KMS-11 (cell line): Measurements from ENCODE around the gene RC3H1.

ENCODE experiments used
- H2AFZ ChIP-seq: fragments of 200-600 bp; sonication (generic); 2 replicates; pipeline ENCODE4 v1.6.1; 2016; ENCODE audit warnings: antibody characterized with exemption, mixed run types, low read depth
- H3K27ac ChIP-seq: fragments of 200-600 bp; sonication (generic); 2 replicates; pipeline ENCODE4 v1.6.1; 2016; ENCODE audit warnings: mild to moderate bottlenecking, mixed run types
- H3K27me3 ChIP-seq: fragments of 200-600 bp; sonication (generic); 2 replicates; pipeline ENCODE4 v1.6.1; 2017; ENCODE audit warnings: mild to moderate bottlenecking, low read depth, mixed run types, moderate library complexity; ENCODE audit not compliant: insufficient read depth
- H3K36me3 ChIP-seq: fragments of 200-600 bp; sonication (generic); 2 replicates; pipeline ENCODE4 v1.6.1; 2017; ENCODE audit warnings: mild to moderate bottlenecking, mixed run types; ENCODE audit not compliant: insufficient read depth
- H3K4me1 ChIP-seq: fragments of 200-600 bp; sonication (generic); 2 replicates; pipeline ENCODE4 v1.6.1; 2016; ENCODE audit warnings: mild to moderate bottlenecking, low read depth, mixed run types; ENCODE audit not compliant: poor library complexity, severe bottlenecking
- H3K4me2 ChIP-seq: fragments of 200-600 bp; sonication (generic); 2 replicates; pipeline ENCODE4 v1.7.0; 2016; ENCODE audit warnings: mild to moderate bottlenecking, mixed run types
- H3K4me3 ChIP-seq: fragments of 200-600 bp; sonication (generic); IDR thresholded peaks from 2 replicates; pipeline ENCODE4 v1.6.1; 2017; ENCODE audit warnings: low read depth, low read length, mixed read lengths; ENCODE audit not compliant: insufficient read depth
- H3K79me2 ChIP-seq: fragments of 200-600 bp; sonication (generic); 2 replicates; pipeline ENCODE4 v1.6.1; 2016; ENCODE audit warnings: low read depth, mixed run types; ENCODE audit not compliant: insufficient read depth
- H3K9ac ChIP-seq: fragments of 200-600 bp; sonication (generic); 2 replicates; pipeline ENCODE4 v1.6.1; 2016; ENCODE audit warnings: mild to moderate bottlenecking, mixed run types
- H4K20me1 ChIP-seq: fragments of 200-600 bp; sonication (generic); 2 replicates; pipeline ENCODE4 v1.6.1; 2016; ENCODE audit warnings: mild to moderate bottlenecking, mixed run types; ENCODE audit not compliant: insufficient read depth
- TF ChIP-seq, protein P1 (sequence below): fragments of 200-600 bp; sonication (generic); conservative IDR thresholded peaks from 2 replicates; pipeline ENCODE4 v1.6.1; 2017; ENCODE audit warnings: low read depth, mild to moderate bottlenecking, antibody characterized with exemption, low read length, moderate library complexity, mixed read lengths

The RC3H1 gene

DNA sequence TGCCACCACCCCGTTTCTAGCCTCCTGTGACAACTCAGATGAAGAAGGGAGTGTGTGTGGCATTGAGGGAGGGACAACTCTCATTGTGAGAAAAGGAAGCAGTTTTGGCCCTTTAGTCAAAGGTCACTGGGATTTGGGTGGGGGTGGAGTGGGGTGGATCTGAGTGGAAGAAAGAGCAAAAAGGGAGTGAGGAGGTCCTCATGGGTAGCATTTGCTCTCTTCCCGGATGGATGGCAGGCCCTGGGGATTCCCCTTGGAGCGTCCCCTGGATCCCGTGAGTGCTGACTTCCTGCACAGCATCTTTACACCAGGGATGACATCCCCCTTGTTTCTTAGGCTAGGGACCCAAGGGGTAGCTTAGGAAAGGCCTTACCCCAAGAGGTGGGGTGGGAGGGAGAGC, 105.5 kb downstream of the RC3H1 start:
- Histone ChIP-seq H3K4me2 (no peak overlapping the region), H2AFZ (no peak overlapping the region), H4K20me1 (no peaks in the 10 kb centered on the region), H3K9ac (no peak overlapping the region), H3K36me3 (no peaks in the 10 kb centered on the region), H3K79me2 (no peaks in the 10 kb centered on the region), H3K27ac (no peak overlapping the region), H3K4me3 (no peak overlapping the region), H3K4me1 (no peaks in the 10 kb centered on the region), H3K27me3 (no peaks in the 10 kb centered on the region)
- TF ChIP-seq, protein P1, sequence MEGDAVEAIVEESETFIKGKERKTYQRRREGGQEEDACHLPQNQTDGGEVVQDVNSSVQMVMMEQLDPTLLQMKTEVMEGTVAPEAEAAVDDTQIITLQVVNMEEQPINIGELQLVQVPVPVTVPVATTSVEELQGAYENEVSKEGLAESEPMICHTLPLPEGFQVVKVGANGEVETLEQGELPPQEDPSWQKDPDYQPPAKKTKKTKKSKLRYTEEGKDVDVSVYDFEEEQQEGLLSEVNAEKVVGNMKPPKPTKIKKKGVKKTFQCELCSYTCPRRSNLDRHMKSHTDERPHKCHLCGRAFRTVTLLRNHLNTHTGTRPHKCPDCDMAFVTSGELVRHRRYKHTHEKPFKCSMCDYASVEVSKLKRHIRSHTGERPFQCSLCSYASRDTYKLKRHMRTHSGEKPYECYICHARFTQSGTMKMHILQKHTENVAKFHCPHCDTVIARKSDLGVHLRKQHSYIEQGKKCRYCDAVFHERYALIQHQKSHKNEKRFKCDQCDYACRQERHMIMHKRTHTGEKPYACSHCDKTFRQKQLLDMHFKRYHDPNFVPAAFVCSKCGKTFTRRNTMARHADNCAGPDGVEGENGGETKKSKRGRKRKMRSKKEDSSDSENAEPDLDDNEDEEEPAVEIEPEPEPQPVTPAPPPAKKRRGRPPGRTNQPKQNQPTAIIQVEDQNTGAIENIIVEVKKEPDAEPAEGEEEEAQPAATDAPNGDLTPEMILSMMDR: no peak

DNA sequence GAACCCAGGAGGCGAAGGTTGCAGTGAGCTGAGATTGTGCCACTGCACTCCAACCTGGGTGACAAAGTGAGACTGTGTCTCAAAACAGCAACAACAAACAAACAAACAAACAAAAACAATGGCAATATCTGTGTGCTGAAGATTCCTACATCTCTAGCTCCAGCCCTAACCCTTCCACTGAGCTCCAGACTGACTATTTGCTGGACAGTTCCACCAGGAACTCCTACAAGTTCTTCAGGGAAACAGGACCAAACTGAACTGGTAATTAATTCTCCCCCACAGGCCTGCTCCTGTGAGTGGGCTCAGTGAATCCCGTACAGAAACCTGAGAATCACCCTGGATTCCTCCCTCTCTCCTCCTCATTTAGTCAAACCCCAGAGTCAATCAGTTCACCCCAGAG, 106.6 kb downstream of the RC3H1 start:
- H3K79me2 ChIP-seq: no peaks in the 10 kb centered on the region
- H3K27me3 ChIP-seq: no peaks in the 10 kb centered on the region
- H3K27ac ChIP-seq: no peak overlapping the region
- TF ChIP-seq, protein P1: no peak
- no peak overlapping the region for H3K9ac ChIP-seq
- no peaks in the 10 kb centered on the region for H3K4me1 ChIP-seq
- H3K36me3 ChIP-seq: no peaks in the 10 kb centered on the region
- no peak overlapping the region for H2AFZ ChIP-seq
- H3K4me3 ChIP-seq: no peak overlapping the region
- H3K4me2 ChIP-seq: no peak overlapping the region
- H4K20me1 ChIP-seq: no peaks in the 10 kb centered on the region

DNA sequence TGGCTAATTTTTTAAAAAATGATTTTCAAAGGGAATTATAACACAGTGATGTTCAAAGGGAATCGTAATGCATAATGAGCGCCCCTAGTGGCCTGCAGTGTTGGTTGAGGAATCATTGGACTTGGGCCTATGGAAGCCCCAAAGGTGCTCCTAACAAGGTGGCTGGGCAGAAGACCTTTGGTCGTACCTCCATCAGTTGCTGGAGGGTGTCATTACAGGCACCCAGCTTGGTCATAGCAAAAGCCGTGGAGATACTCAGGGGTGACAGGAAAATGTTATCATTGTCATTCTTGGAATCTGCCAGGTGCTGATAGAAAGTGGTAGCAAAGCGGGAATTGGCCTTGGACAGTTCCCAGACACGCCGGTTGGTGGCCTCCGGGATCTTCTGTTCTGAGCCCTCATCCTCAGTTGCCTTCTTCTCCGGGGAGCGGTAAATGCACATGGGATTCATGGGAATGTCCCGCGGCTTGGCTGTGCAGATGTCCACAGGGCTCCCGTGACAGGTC, 107.7 kb downstream of the RC3H1 start:
- no peaks in the 10 kb centered on the region for H3K4me1 ChIP-seq
- no peak overlapping the region for H3K4me2 ChIP-seq
- no peaks in the 10 kb centered on the region for H3K36me3 ChIP-seq
- H3K4me3 ChIP-seq: no peak overlapping the region
- no peak overlapping the region for H3K27ac ChIP-seq
- H3K27me3 ChIP-seq: no peaks in the 10 kb centered on the region
- H3K79me2 ChIP-seq: no peaks in the 10 kb centered on the region
- TF ChIP-seq, protein P1: peak; percentile 93
- no peak overlapping the region for H2AFZ ChIP-seq
- H3K9ac ChIP-seq: no peak overlapping the region
- no peaks in the 10 kb centered on the region for H4K20me1 ChIP-seq

DNA sequence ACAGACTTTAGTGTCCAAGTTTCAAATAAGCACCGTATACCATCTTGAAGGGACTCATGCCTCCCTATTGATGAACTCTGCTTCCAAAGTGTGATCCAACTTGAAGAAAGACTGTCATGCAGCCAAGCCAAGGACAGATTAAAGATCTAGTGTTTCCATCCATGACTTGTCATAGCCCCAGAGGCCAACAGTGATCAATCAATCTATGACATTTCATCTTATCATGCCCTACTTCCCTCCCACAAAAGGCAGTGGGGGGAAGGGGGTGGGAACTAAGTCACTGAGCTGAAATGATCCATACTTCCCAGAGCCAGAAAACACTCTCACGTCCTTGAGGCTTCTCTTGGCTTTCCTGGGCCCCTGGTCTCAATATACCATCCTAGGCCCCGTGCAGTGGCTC, 109.0 kb downstream of the RC3H1 start:
- no peaks in the 10 kb centered on the region for H3K27me3 ChIP-seq
- TF ChIP-seq, protein P1: no peak
- H4K20me1 ChIP-seq: no peaks in the 10 kb centered on the region
- no peaks in the 10 kb centered on the region for H3K79me2 ChIP-seq
- no peak overlapping the region for H3K4me2 ChIP-seq
- H3K36me3 ChIP-seq: no peaks in the 10 kb centered on the region
- H3K9ac ChIP-seq: no peak overlapping the region
- H2AFZ ChIP-seq: no peak overlapping the region
- no peaks in the 10 kb centered on the region for H3K4me1 ChIP-seq
- no peak overlapping the region for H3K27ac ChIP-seq
- H3K4me3 ChIP-seq: no peak overlapping the region
